MM.1S (cell line): ENCODE data around the gene C1orf198.

Experiments
- CTCF ChIP-seq: fragments of 300-600 bp; sonication (generic); IDR thresholded peaks from 2 replicates; pipeline ENCODE4 v1.5.1; 2016; ENCODE audit warnings: antibody characterized with exemption, low read length, mixed read lengths
- EZH2phosphoT487 ChIP-seq: fragments of 300-600 bp; sonication (generic); IDR thresholded peaks from 2 replicates; pipeline ENCODE4 v1.6.1; 2018; ENCODE audit warnings: antibody characterized with exemption, low read length

DNA sequence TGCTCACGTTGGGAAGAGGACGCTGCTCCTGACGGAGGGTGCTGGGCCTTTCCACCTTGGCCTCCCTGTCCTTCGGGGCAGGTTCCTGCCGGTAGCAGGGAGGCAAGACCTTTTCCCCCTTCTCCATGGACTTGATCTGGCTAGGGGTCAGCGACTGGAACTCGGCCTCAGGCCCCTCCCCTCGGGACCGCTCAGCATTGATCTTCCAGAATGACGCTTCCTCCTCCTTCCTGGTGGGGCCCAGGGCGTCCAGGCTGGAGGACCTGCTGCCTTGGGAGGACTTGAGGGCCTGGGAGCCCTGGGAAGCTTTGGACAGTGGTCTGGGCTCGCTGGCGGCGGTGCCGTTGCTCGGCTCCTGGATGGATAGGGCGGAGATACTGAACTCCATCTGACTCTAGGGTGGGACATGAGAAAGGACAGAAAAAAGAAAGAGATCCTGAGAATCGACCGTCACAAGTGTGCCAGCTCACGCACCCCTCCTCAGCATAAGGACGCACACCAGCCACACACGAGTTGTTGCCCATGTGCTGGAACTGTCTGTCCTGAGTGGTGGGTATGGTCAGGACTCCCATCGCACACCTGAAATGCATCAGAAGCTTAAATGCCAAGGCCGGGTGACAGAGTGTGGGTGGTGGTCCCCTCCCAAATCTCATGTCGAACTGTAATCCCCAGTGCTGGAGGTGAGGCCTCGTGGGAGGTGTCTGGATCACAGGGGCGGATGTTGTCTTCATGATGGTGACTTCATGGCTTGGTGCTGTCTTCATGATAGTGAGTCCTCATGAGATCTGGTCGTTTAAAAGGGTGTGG lies 24.6 kb downstream of the C1orf198 start:
- no peak for TF ChIP-seq CTCF
- TF ChIP-seq EZH2phosphoT487, result no peak
